K562 (cell line): ENCODE results near the gene ANKLE1. TPM values are rescaled to one million over a fixed set of nuclear protein-coding genes. Genes with fewer than 3 reads are reported as not detected.

Source experiments
- ATAC-seq: fragments of 200-7000 bp; cut with Tn5 transposase; 3 replicates; pipeline ENCODE4 v1.9.1; 2020; ENCODE audit warnings: moderate library complexity
- BruUV-seq: library from RNA; stranded (reverse); fragments of 400-500 nt; replicated peaks from 2 replicates; lab custom pipeline; 2021; lab: Mats Ljungman, UMichigan
- CTCF ChIA-PET: fragments of 300-600 bp; formaldehyde crosslinking; extraction: SDS; loops from one replicate; lab custom pipeline; 2021; ENCODE audit warnings: low intra/inter-chr PET ratio; lab: Yijun Ruan, JAX
- POLR2A ChIA-PET: fragments of 300-600, 350-650 bp; sonication (Branson Sonifier 250); formaldehyde crosslinking; extraction: SDS; loops from one replicate; lab custom pipeline; 2021; ENCODE audit warnings: antibody characterized with exemption, inconsistent platforms; lab: Yijun Ruan, JAX
- DNase-seq, 4 experiments: peaks; one replicate each; pipeline versions ENCODE4 v3.0.0 to v3.0.0-alpha.2; 2011 to 2018; ENCODE audit warnings: low spot score in 3 of 4, mixed read lengths in 3 of 4; ENCODE audit errors: extremely low read depth in 1 of 4
- FAIRE-seq: peaks from 2 replicates; lab custom pipeline; 2011; peaks lifted over from hg19 to GRCh38; lab: Jason Lieb, UNC
- H2AFZ ChIP-seq: 2 replicates; pipeline ENCODE4 v1.6.0; 2011; ENCODE audit warnings: low read depth, low read length, control low read depth, inconsistent platforms
- H3K27ac ChIP-seq: fragments of 200-600 bp; 3 replicates; pipeline ENCODE4 v1.8.0; 2011; ENCODE audit warnings: low read depth, mild to moderate bottlenecking, control low read depth, inconsistent platforms, low read length, moderate library complexity, mixed read lengths; ENCODE audit errors: extremely low read depth
- H3K27me3 ChIP-seq, 2 experiments: fragments of 300-600 bp in 1 of 2; 2 replicates in 1 of 2; 3 replicates in 1 of 2; pipeline versions ENCODE4 v1.6.0 to v1.8.0; 2011; ENCODE audit warnings: inconsistent platforms in 2 of 2, low read length in 2 of 2, mild to moderate bottlenecking in 1 of 2, mixed read lengths in 1 of 2, moderate library complexity in 1 of 2; ENCODE audit not compliant: control insufficient read depth in 2 of 2, insufficient read depth in 2 of 2
- H3K36me3 ChIP-seq: fragments of 300-600 bp; 3 replicates; pipeline ENCODE4 v1.8.0; 2011; ENCODE audit warnings: mild to moderate bottlenecking, low read length, inconsistent platforms; ENCODE audit not compliant: control insufficient read depth, insufficient read depth
- H3K4me1 ChIP-seq, 2 experiments: fragments of 200-600 bp in 1 of 2; replicated peaks in 1 of 2; 2 replicates in 1 of 2; 3 replicates in 1 of 2; pipeline versions ENCODE4 v1.5.1 to v1.8.0; 2011; ENCODE audit warnings: inconsistent platforms in 2 of 2, low read length in 2 of 2, mild to moderate bottlenecking in 1 of 2, mixed read lengths in 1 of 2, moderate library complexity in 1 of 2; ENCODE audit not compliant: control insufficient read depth in 2 of 2, insufficient read depth in 2 of 2
- H3K4me2 ChIP-seq: 2 replicates; pipeline ENCODE4 v1.6.1; 2011; ENCODE audit warnings: low read length, control low read depth, inconsistent platforms, mixed read lengths; ENCODE audit not compliant: insufficient read depth
- H3K4me3 ChIP-seq: fragments of 200-600 bp; sonication (generic), shearing (Covaris generic); 2 replicates; pipeline ENCODE4 v1.5.1; 2016; ENCODE audit warnings: control low read depth, inconsistent platforms
- H3K79me2 ChIP-seq: fragments of 200-600 bp; 3 replicates; pipeline ENCODE4 v1.8.0; 2011; ENCODE audit warnings: low read length, inconsistent platforms; ENCODE audit not compliant: control insufficient read depth, insufficient read depth
- H3K9ac ChIP-seq, 2 experiments: 2 replicates each; pipeline versions ENCODE4 v1.6.0 to v1.6.1; 2011; ENCODE audit warnings: low read depth in 2 of 2, low read length in 2 of 2, control low read depth in 1 of 2, inconsistent platforms in 1 of 2, mild to moderate bottlenecking in 1 of 2, mixed read lengths in 1 of 2; ENCODE audit not compliant: insufficient read depth in 1 of 2
- H3K9me1 ChIP-seq: one replicate; pipeline ENCODE4 v1.6.0; 2011; ENCODE audit warnings: inconsistent platforms, mild to moderate bottlenecking, low read length, moderate library complexity; ENCODE audit not compliant: control insufficient read depth, insufficient read depth
- H3K9me3 ChIP-seq: replicated peaks from 2 replicates; pipeline ENCODE4 v1.5.1; 2011; ENCODE audit warnings: low read depth, low read length, inconsistent platforms; ENCODE audit not compliant: control insufficient read depth, insufficient read depth
- H4K20me1 ChIP-seq: replicated peaks from 2 replicates; pipeline ENCODE4 v1.6.1; 2011; ENCODE audit warnings: low read length, inconsistent platforms, mixed read lengths; ENCODE audit not compliant: control insufficient read depth, insufficient read depth
- BRCA1 ChIP-seq, 2 experiments: fragments of 450-650 bp in 1 of 2; sonication (generic) in 1 of 2; formaldehyde crosslinking in 1 of 2; IDR thresholded peaks; 2 replicates each; pipeline versions ENCODE4 v1.5.0 to v1.6.1; 2017 to 2020; ENCODE audit warnings: mild to moderate bottlenecking in 1 of 2, missing genetic modification reagents in 1 of 2
- CBX3 ChIP-seq, 2 experiments: IDR thresholded peaks; 1 replicate in 1 of 2; 2 replicates in 1 of 2; pipeline ENCODE4 v1.6.1; 2012; ENCODE audit warnings: inconsistent platforms in 2 of 2, low read length in 2 of 2, borderline replicate concordance in 1 of 2, control low read depth in 1 of 2
- HNRNPH1 ChIP-seq: fragments of 200-400 bp; formaldehyde crosslinking; optimal IDR thresholded peaks from 2 replicates; pipeline ENCODE3; 2017; ENCODE audit warnings: low read depth, mild to moderate bottlenecking, low read length, moderate library complexity
- KAT7 ChIP-seq: sonication (generic); formaldehyde crosslinking; IDR thresholded peaks from 2 replicates; pipeline ENCODE4 v1.8.0; 2022; ENCODE audit warnings: missing genetic modification reagents, mild to moderate bottlenecking, borderline replicate concordance
- KDM4B ChIP-seq, 2 experiments: fragments of 450-650 bp in 1 of 2; sonication (generic) in 1 of 2; IDR thresholded peaks; 2 replicates each; pipeline ENCODE4 v1.6.1; 2016 to 2017; ENCODE audit warnings: borderline replicate concordance in 2 of 2, antibody characterized with exemption in 1 of 2, low read depth in 1 of 2, mild to moderate bottlenecking in 1 of 2
- NFIX ChIP-seq: fragments of 250-450 bp; sonication (Bioruptor Pico); IDR thresholded peaks from 2 replicates; pipeline ENCODE4 v1.4.0; 2020; ENCODE audit warnings: low read depth, mild to moderate bottlenecking, moderate library complexity
- SMARCB1 ChIP-seq: IDR thresholded peaks from 2 replicates; pipeline ENCODE4 v1.6.1; 2011; ENCODE audit warnings: improper control_type of control experiment, low read depth; ENCODE audit not compliant: insufficient read length
- TARDBP ChIP-seq: fragments of 450-650 bp; IDR thresholded peaks from 2 replicates; pipeline ENCODE4 v1.6.1; 2016
- TEAD2 ChIP-seq: fragments of 450-650 bp; IDR thresholded peaks from 2 replicates; pipeline ENCODE4 v1.6.1; 2016; ENCODE audit warnings: missing genetic modification characterization, control low read depth, missing compliant biosample characterization
- ZNF12 ChIP-seq: sonication (generic); formaldehyde crosslinking; IDR thresholded peaks from 2 replicates; pipeline ENCODE4 v1.4.0; 2020; ENCODE audit warnings: mild to moderate bottlenecking, missing genetic modification reagents
- ZNF583 ChIP-seq: fragments of 250-450 bp; sonication (Bioruptor Pico); IDR thresholded peaks from 2 replicates; pipeline ENCODE4 v1.4.0; 2020
- ZSCAN29 ChIP-seq: fragments of 450-650 bp; IDR thresholded peaks from 2 replicates; pipeline ENCODE4 v1.6.1; 2017
- whole genome bisulfite sequencing: fragments of 100-300 bp; shearing (Covaris generic); methylation state at CpG from one replicate; pipeline ENCODE4 v1.1.6; 2016; ENCODE audit warnings: low coverage, mixed read lengths; ENCODE audit not compliant: insufficient coverage; ENCODE audit errors: missing lambda C conversion rate; 5-methylcytosine and 5-hydroxymethylcytosine counted together
- in situ Hi-C: fragments of 300-500 bp; cut with MboI; formaldehyde crosslinking; loops from 4 replicates; pipeline ENCODE4 v1.15.0; 2018; ENCODE audit warnings: inconsistent platforms, mixed read lengths
- intact Hi-C: fragments of 100-400 bp; cut with micrococcal nuclease; formaldehyde crosslinking; loops from 2 replicates; pipeline ENCODE4 v1.14.2; 2022
- polyA plus RNA-seq, 8 experiments: library from polyadenylated mRNA; depleted of rRNA in 4 of 8; stranded (reverse) in 5 of 8; unstranded in 3 of 8; fragments of >200 nt; fragmentation: Nextera tagmentation in 2 of 8; fragmentation: Illumina TruSeq in 1 of 8; extraction: Ambion mirVana in 2 of 8; extraction: Trizol in 1 of 8; gene quantifications; 2 replicates each; pipeline versions ENCODE4 v1.2.1 to v1.2.3, GENCODE V29; 2011 to 2014; ENCODE audit warnings: inconsistent platforms in 1 of 8, missing spikeins in 1 of 8
- total RNA-seq, 7 experiments: library from RNA; depleted of rRNA in 6 of 7; stranded (reverse); fragments of >200 nt in 6 of 7; fragmentation: Illumina TruSeq in 2 of 7; extraction: Trizol in 2 of 7; gene quantifications; 2 replicates each; pipeline versions ENCODE4 v1.2.1 to v1.2.3, GENCODE V29; 2011 to 2021; ENCODE audit warnings: low replicate concordance in 1 of 7
- TF ChIP-seq, protein P1 (sequence below): fragments of 450-650 bp; formaldehyde crosslinking; IDR thresholded peaks from 2 replicates; pipeline ENCODE4 v1.4.0; 2020; ENCODE audit warnings: mild to moderate bottlenecking, moderate library complexity
- TF ChIP-seq, protein P2 (sequence below): fragments of 450-650 bp; IDR thresholded peaks from 2 replicates; pipeline ENCODE4 v1.6.1; 2017; ENCODE audit warnings: antibody characterized with exemption, mild to moderate bottlenecking

The ANKLE1 gene
- total and polyA plus RNA-seq, 9 of the 15 experiments (the other 6 are each of a cell fraction or from before 2014, with no cell fraction given): 0.63 to 9.2 (median 2.9) TPM

DNA sequence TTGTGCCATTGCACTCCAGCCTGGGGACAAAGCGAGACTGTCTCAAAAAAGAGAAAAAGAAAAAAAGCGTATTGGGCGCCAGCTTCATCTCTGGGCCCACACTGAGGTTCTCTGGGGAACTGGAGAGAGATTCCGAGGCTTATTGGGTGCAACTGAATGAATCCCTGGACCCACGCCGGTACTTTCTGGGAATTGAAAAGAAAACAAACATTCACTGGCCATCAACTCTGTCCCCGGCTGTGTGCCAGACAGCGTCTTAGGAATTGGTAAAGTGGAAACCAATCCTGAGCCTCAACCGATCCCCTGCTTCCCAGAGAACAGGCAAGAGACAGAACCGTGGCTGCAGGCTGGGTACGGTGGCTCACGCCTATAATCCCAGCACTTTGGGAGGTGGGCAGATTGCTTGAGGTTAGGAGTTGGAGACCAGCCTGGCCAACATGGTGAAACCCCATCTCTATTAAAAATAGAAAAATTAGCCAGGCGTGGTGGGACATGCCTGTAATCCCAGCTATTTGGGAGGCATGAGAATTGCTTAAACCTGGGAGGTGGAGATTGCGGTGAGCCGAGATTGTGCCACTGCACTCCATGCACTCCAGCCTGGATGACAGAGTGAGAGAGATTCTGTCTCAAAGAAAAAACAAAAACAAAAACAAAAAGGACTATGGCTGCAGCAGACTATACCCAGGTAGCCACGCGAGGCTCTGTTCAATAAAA lies 44.3 kb downstream of the ANKLE1 start (continued):
- TF ChIP-seq KAT7 (CRISPR knock-in tag) (no peak), KDM4B (IDR thresholded peaks at IDR 0.05; ENCODE audit: borderline replicate concordance in 2 of 2, low read depth in 1 of 2) (no peak), ZNF12 (CRISPR knock-in tag) (no peak), CBX3 (IDR thresholded peaks at IDR 0.05; ENCODE audit: borderline replicate concordance in 1 of 2, low read length in 2 of 2) (no peak), HNRNPH1 (no peak)
- TF ChIP-seq, all 486 proteins: peak for 0

- BruUV-seq: no TSS peak
- H3K36me3 ChIP-seq: peaks cover 19% of the 10 kb centered on the region
- H3K27me3 ChIP-seq: no peaks in the 10 kb centered on the region
- H3K4me1 ChIP-seq: peaks cover 3 to 53% of the 10 kb centered on the region in 2 experiments; a peak in 4 of 5 replicates
- H3K4me3 ChIP-seq: no peak overlapping the region
- no peak overlapping the region for H3K4me2 ChIP-seq
- intact Hi-C loops (no loop called here), in situ Hi-C loops (no loop called here)
- no peak overlapping the region for H3K27ac ChIP-seq
- no peaks in the 10 kb centered on the region for H3K9me3 ChIP-seq
- POLR2A ChIA-PET: interaction anchor here (1.6 to 6.9 kb wide), 3 partner anchors 8 to 17 kb away, joined by 6 to 41 read pairs (median 9); partner anchors contain the start of genes ANO8 and DDA1
- TF ChIP-seq, protein P1, sequence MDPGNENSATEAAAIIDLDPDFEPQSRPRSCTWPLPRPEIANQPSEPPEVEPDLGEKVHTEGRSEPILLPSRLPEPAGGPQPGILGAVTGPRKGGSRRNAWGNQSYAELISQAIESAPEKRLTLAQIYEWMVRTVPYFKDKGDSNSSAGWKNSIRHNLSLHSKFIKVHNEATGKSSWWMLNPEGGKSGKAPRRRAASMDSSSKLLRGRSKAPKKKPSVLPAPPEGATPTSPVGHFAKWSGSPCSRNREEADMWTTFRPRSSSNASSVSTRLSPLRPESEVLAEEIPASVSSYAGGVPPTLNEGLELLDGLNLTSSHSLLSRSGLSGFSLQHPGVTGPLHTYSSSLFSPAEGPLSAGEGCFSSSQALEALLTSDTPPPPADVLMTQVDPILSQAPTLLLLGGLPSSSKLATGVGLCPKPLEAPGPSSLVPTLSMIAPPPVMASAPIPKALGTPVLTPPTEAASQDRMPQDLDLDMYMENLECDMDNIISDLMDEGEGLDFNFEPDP: no peak
- no peak for TF ChIP-seq TARDBP
- TF ChIP-seq, protein P2, sequence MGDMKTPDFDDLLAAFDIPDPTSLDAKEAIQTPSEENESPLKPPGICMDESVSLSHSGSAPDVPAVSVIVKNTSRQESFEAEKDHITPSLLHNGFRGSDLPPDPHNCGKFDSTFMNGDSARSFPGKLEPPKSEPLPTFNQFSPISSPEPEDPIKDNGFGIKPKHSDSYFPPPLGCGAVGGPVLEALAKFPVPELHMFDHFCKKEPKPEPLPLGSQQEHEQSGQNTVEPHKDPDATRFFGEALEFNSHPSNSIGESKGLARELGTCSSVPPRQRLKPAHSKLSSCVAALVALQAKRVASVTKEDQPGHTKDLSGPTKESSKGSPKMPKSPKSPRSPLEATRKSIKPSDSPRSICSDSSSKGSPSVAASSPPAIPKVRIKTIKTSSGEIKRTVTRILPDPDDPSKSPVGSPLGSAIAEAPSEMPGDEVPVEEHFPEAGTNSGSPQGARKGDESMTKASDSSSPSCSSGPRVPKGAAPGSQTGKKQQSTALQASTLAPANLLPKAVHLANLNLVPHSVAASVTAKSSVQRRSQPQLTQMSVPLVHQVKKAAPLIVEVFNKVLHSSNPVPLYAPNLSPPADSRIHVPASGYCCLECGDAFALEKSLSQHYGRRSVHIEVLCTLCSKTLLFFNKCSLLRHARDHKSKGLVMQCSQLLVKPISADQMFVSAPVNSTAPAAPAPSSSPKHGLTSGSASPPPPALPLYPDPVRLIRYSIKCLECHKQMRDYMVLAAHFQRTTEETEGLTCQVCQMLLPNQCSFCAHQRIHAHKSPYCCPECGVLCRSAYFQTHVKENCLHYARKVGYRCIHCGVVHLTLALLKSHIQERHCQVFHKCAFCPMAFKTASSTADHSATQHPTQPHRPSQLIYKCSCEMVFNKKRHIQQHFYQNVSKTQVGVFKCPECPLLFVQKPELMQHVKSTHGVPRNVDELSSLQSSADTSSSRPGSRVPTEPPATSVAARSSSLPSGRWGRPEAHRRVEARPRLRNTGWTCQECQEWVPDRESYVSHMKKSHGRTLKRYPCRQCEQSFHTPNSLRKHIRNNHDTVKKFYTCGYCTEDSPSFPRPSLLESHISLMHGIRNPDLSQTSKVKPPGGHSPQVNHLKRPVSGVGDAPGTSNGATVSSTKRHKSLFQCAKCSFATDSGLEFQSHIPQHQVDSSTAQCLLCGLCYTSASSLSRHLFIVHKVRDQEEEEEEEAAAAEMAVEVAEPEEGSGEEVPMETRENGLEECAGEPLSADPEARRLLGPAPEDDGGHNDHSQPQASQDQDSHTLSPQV: no peak
- no peak for TF ChIP-seq SMARCB1
- TF ChIP-seq ZNF583 (CRISPR knock-in tag): no peak
- no peak for TF ChIP-seq ZSCAN29
- no peak for TF ChIP-seq NFIX (CRISPR knock-in tag)
- no peak for TF ChIP-seq BRCA1 (IDR thresholded peaks at IDR 0.05)
- no peak for TF ChIP-seq BRCA1 (CRISPR knock-in tag; IDR thresholded peaks at IDR 0.05)
- TF ChIP-seq TEAD2: no peak
- no peaks in the 10 kb centered on the region; the same call in 1 of the 2 replicates for H4K20me1 ChIP-seq
- peaks cover 4% of the 10 kb centered on the region for H3K9me1 ChIP-seq
- no peak overlapping the region for H3K9ac ChIP-seq
- H2AFZ ChIP-seq: no peak overlapping the region
- CTCF ChIA-PET: no interaction called here
- DNase-seq: no peak
- 68% methylated on average over 11 of the region's 11 CpGs for WGBS
- no peak for ATAC-seq
- no peak for FAIRE-seq
- no peaks in the 10 kb centered on the region for H3K79me2 ChIP-seq
Measured at GRCh38 chr19:17326595-17326966, 44.9 kb downstream of the ANKLE1 start.
